GM12878 (cell line): ENCODE results near the gene PSMD12. TPM values are rescaled to one million over a fixed set of nuclear protein-coding genes. Genes with fewer than 3 reads are reported as not detected.

Experiments used
- ATAC-seq: fragments of 200-7000 bp; cut with Tn5 transposase; 3 replicates; pipeline ENCODE4 v1.9.1; 2020; ENCODE audit warnings: mild to moderate bottlenecking, moderate library complexity
- BruUV-seq: library from RNA; stranded (reverse); fragments of 400-500 nt; replicated peaks from 2 replicates; lab custom pipeline; 2021; lab: Mats Ljungman, UMichigan
- CTCF ChIA-PET: fragments of 300-600 bp; sonication (Branson Sonifier 250); formaldehyde crosslinking; extraction: SDS; loops from one replicate; lab custom pipeline; 2021; ENCODE audit warnings: inconsistent platforms; lab: Yijun Ruan, JAX
- POLR2A ChIA-PET: fragments of 350-600 bp; formaldehyde crosslinking; extraction: SDS; loops from one replicate; lab custom pipeline; 2021; ENCODE audit warnings: inconsistent platforms; lab: Charles Lee
- RAD21 ChIA-PET: fragments of 300-600 bp; sonication (Branson Sonifier 250); formaldehyde crosslinking; loops from one replicate; lab custom pipeline; 2023; ENCODE audit warnings: antibody characterized with exemption; ENCODE audit not compliant: unreplicated experiment; lab: Charles Lee
- SMC1A ChIA-PET: fragments of 300-600 bp; sonication (Branson Sonifier 250); formaldehyde crosslinking; loops from one replicate; lab custom pipeline; 2023; ENCODE audit not compliant: unreplicated experiment, uncharacterized antibody; lab: Charles Lee
- DNase-seq: peaks from one replicate; pipeline ENCODE4 v3.0.0-alpha.2; 2011; ENCODE audit warnings: low read depth, low spot score
- FAIRE-seq: peaks from 3 replicates; lab custom pipeline; 2011; peaks lifted over from hg19 to GRCh38; lab: Jason Lieb, UNC
- H2AFZ ChIP-seq: 2 replicates; pipeline ENCODE4 v1.6.0; 2011; ENCODE audit warnings: low read depth, low read length, control low read depth; ENCODE audit not compliant: control insufficient read depth
- H3K27ac ChIP-seq: 2 replicates; pipeline ENCODE4 v1.5.1; 2011; ENCODE audit warnings: control low read depth; ENCODE audit not compliant: control insufficient read depth, insufficient read depth
- H3K27me3 ChIP-seq, 2 experiments: replicated peaks in 1 of 2; 2 replicates each; pipeline versions ENCODE4 v1.6.0 to v1.6.1; 2011; ENCODE audit warnings: low read length in 1 of 2; ENCODE audit not compliant: control insufficient read depth in 2 of 2, insufficient read depth in 2 of 2
- H3K36me3 ChIP-seq, 2 experiments: 2 replicates each; pipeline ENCODE4 v1.5.1; 2011; ENCODE audit warnings: low read length in 1 of 2; ENCODE audit not compliant: control insufficient read depth in 2 of 2, insufficient read depth in 2 of 2
- H3K4me1 ChIP-seq: 2 replicates; pipeline ENCODE4 v1.6.1; 2011; ENCODE audit warnings: mild to moderate bottlenecking, low read length, moderate library complexity, mixed read lengths; ENCODE audit not compliant: control insufficient read depth, insufficient read depth
- H3K4me2 ChIP-seq: 2 replicates; pipeline ENCODE4 v1.6.0; 2011; ENCODE audit warnings: control low read depth; ENCODE audit not compliant: control insufficient read depth, insufficient read depth
- H3K4me3 ChIP-seq: fragments of 200-600 bp; sonication (generic); 2 replicates; pipeline ENCODE4 v1.5.1; 2016
- H3K79me2 ChIP-seq: 2 replicates; pipeline ENCODE4 v1.6.0; 2011; ENCODE audit warnings: low read length; ENCODE audit not compliant: control insufficient read depth, insufficient read depth
- H3K9ac ChIP-seq: 2 replicates; pipeline ENCODE4 v1.8.0; 2011; ENCODE audit warnings: low read length, control low read depth, mixed read lengths; ENCODE audit not compliant: control insufficient read depth, insufficient read depth
- H3K9me3 ChIP-seq: replicated peaks from 3 replicates; pipeline ENCODE4 v1.5.1; 2011; ENCODE audit warnings: mild to moderate bottlenecking, low read length; ENCODE audit not compliant: control insufficient read depth, insufficient read depth
- H4K20me1 ChIP-seq: 2 replicates; pipeline ENCODE4 v1.6.0; 2011; ENCODE audit not compliant: control insufficient read depth, insufficient read depth
- GABPA ChIP-seq: IDR thresholded peaks from 2 replicates; pipeline ENCODE4 v1.6.1; 2014; ENCODE audit warnings: antibody characterized with exemption, low read depth, mild to moderate bottlenecking, inconsistent platforms
- GATAD2B ChIP-seq: fragments of 450-650 bp; conservative IDR thresholded peaks from 2 replicates; pipeline ENCODE4 v1.6.1; 2017; ENCODE audit warnings: low read depth, mild to moderate bottlenecking, moderate library complexity
- HDGF ChIP-seq: fragments of 450-650 bp; IDR thresholded peaks from 2 replicates; pipeline ENCODE4 v1.6.1; 2016; ENCODE audit warnings: antibody characterized with exemption
- IKZF1 ChIP-seq: fragments of 450-650 bp; conservative IDR thresholded peaks from 2 replicates; pipeline ENCODE4 v1.6.1; 2017; ENCODE audit warnings: antibody characterized with exemption, mild to moderate bottlenecking
- KLF5 ChIP-seq: fragments of 450-650 bp; IDR thresholded peaks from 2 replicates; pipeline ENCODE4 v1.6.1; 2014; ENCODE audit warnings: mild to moderate bottlenecking; ENCODE audit not compliant: partially characterized antibody
- MYB ChIP-seq: fragments of 150-350 bp; IDR thresholded peaks from 2 replicates; pipeline ENCODE4 v1.6.1; 2014; ENCODE audit warnings: mild to moderate bottlenecking, low read depth, low read length, borderline replicate concordance
- NFIC ChIP-seq: IDR thresholded peaks from 2 replicates; pipeline ENCODE4 v1.6.1; 2012; ENCODE audit warnings: low read depth, mild to moderate bottlenecking, inconsistent platforms, low read length, moderate library complexity
- NFXL1 ChIP-seq: fragments of 450-650 bp; IDR thresholded peaks from 2 replicates; pipeline ENCODE4 v1.6.1; 2017; ENCODE audit warnings: antibody characterized with exemption, mild to moderate bottlenecking, borderline replicate concordance
- SIX5 ChIP-seq: IDR thresholded peaks from 2 replicates; pipeline ENCODE4 v1.6.1; 2011; ENCODE audit warnings: mild to moderate bottlenecking, low read depth, low read length, moderate library complexity; ENCODE audit not compliant: severe bottlenecking
- SMC3 ChIP-seq: IDR thresholded peaks from 2 replicates; pipeline ENCODE4 v1.6.1; 2011; ENCODE audit warnings: low read length, improper control_type of control experiment, borderline replicate concordance
- TCF7 ChIP-seq: IDR thresholded peaks from 2 replicates; pipeline ENCODE4 v1.6.1; 2014; ENCODE audit warnings: antibody characterized with exemption, borderline replicate concordance
- WRNIP1 ChIP-seq: IDR thresholded peaks from 2 replicates; pipeline ENCODE4 v1.6.1; 2011; ENCODE audit warnings: low read depth, low read length, improper control_type of control experiment, borderline replicate concordance
- ZZZ3 ChIP-seq: IDR thresholded peaks from 2 replicates; pipeline ENCODE4 v1.6.1; 2011; ENCODE audit warnings: low read depth; ENCODE audit not compliant: control insufficient read depth, insufficient read length
- WGBS: methylation state at CpG from one replicate; pipeline ENCODE4 v1.1.6; 2016; ENCODE audit warnings: low lambda C conversion rate; ENCODE audit not compliant: insufficient replicate concordance, insufficient coverage; ENCODE audit errors: missing lambda C conversion rate; 5-methylcytosine and 5-hydroxymethylcytosine counted together
- in situ Hi-C: fragments of 300-500 bp; cut with MboI; formaldehyde crosslinking; loops from 9 replicates; pipeline ENCODE4 v1.14.3; 2018; ENCODE audit warnings: mixed read lengths
- intact Hi-C: fragments of 100-400 bp; cut with micrococcal nuclease; formaldehyde crosslinking; loops from one replicate; pipeline ENCODE4 v1.14.2; 2022; ENCODE audit not compliant: unreplicated experiment
- polyA plus RNA-seq, 11 experiments: library from polyadenylated mRNA; depleted of rRNA in 4 of 11; unstranded in 6 of 11; stranded (reverse) in 5 of 11; fragments of >200 nt; fragmentation: Nextera tagmentation in 4 of 11; fragmentation: Illumina TruSeq in 1 of 11; extraction: Ambion mirVana in 4 of 11; extraction: Trizol in 1 of 11; gene quantifications; 1 replicate in 1 of 11; 2 replicates in 10 of 11; pipeline versions ENCODE4 v1.2.1 to v1.2.3, GENCODE V29; 2011 to 2016; ENCODE audit warnings: inconsistent platforms in 2 of 11, missing spikeins in 2 of 11, low read depth in 1 of 11
- total RNA-seq, 4 experiments: library from RNA; depleted of rRNA in 3 of 4; stranded (reverse); fragments of >200 nt in 3 of 4; fragmentation: Illumina TruSeq in 1 of 4; extraction: Trizol in 1 of 4; gene quantifications; 2 replicates each; pipeline versions ENCODE4 v1.2.1 to v1.2.3, GENCODE V29; 2013 to 2021
- TF ChIP-seq, protein P1 (sequence below): fragments of 450-650 bp; IDR thresholded peaks from 2 replicates; pipeline ENCODE4 v1.6.1; 2016; ENCODE audit warnings: mild to moderate bottlenecking
- TF ChIP-seq, protein P2 (sequence below): fragments of 450-650 bp; IDR thresholded peaks from 2 replicates; pipeline ENCODE4 v1.6.1; 2016; ENCODE audit warnings: mild to moderate bottlenecking, moderate library complexity, borderline replicate concordance
- TF ChIP-seq, protein P3 (sequence below): IDR thresholded peaks from 2 replicates; pipeline ENCODE4 v1.6.1; 2012; ENCODE audit warnings: mild to moderate bottlenecking, low read depth, low read length

Gene PSMD12
- total and polyA plus RNA-seq, 10 of the 15 experiments (the other 5 are each of a cell fraction or from before 2014, with no cell fraction given) = 19.8 to 149 (median 47.5) TPM

DNA sequence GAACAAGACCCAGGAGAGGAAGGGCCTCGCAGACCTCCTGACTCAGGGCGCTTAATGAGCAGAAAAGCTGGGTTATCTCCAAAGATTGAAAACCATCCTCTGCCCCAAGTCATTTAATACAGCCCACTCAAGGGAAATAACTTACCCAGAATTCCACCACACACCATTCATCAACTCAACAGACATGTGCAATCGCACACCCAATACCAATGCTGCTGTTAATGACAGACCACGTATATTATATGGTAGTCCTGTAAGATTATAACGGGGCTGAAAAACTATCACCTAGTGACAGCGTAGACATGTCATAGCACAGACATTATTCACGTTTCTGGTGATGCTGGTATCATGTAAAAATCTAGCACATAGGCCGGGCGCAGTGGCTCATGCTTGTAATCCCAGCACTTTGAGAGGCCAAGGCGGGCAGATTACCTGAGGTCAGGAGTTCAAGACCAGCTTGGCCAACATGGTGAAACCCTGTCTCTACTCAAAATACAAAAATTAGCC is 68.9 kb downstream of the PSMD12 start:
- no peak overlapping the region for H3K27ac ChIP-seq
- H2AFZ ChIP-seq = no peak overlapping the region
- CTCF ChIA-PET = interaction anchor here (1.0 kb wide), 1 partner anchor 9 kb away, joined by 3 read pairs; no protein-coding TSS in a partner anchor
- no peak for ATAC-seq
- H3K9ac ChIP-seq = no peak overlapping the region
- RAD21 ChIA-PET = no interaction called here
- no peaks in the 10 kb centered on the region for H4K20me1 ChIP-seq
- no peaks in the 10 kb centered on the region for H3K27me3 ChIP-seq
- no peak overlapping the region for H3K4me2 ChIP-seq
- BruUV-seq = no TSS peak
- no peaks in the 10 kb centered on the region for H3K4me1 ChIP-seq
- no peak for DNase-seq
- SMC1A ChIA-PET = no interaction called here
- no peak for FAIRE-seq
- H3K9me3 ChIP-seq = no peaks in the 10 kb centered on the region
- POLR2A ChIA-PET = interaction anchor here (0.6 kb wide), 1 partner anchor 57 kb away, joined by 6 read pairs; no protein-coding TSS in a partner anchor
- H3K79me2 ChIP-seq = no peaks in the 10 kb centered on the region
- H3K4me3 ChIP-seq = no peak overlapping the region
- 70% methylated on average over 10 of the region's 10 CpGs for WGBS
- intact Hi-C loops = no loop called here
- in situ Hi-C loops = loop anchor here (10.0 kb wide), 1 partner anchor 573 kb away; no protein-coding TSS in a partner anchor
- H3K36me3 ChIP-seq = no peaks in the 10 kb centered on the region
- TF ChIP-seq KLF5 = no peak
- no peak for TF ChIP-seq NFXL1
- no peak for TF ChIP-seq WRNIP1
- no peak for TF ChIP-seq GABPA
- no peak for TF ChIP-seq SIX5
- no peak for TF ChIP-seq HDGF
- TF ChIP-seq IKZF1 = no peak
- TF ChIP-seq, protein P1, sequence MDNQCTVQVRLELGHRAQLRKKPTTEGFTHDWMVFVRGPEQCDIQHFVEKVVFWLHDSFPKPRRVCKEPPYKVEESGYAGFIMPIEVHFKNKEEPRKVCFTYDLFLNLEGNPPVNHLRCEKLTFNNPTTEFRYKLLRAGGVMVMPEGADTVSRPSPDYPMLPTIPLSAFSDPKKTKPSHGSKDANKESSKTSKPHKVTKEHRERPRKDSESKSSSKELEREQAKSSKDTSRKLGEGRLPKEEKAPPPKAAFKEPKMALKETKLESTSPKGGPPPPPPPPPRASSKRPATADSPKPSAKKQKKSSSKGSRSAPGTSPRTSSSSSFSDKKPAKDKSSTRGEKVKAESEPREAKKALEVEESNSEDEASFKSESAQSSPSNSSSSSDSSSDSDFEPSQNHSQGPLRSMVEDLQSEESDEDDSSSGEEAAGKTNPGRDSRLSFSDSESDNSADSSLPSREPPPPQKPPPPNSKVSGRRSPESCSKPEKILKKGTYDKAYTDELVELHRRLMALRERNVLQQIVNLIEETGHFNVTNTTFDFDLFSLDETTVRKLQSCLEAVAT = no peak
- TF ChIP-seq, protein P2, sequence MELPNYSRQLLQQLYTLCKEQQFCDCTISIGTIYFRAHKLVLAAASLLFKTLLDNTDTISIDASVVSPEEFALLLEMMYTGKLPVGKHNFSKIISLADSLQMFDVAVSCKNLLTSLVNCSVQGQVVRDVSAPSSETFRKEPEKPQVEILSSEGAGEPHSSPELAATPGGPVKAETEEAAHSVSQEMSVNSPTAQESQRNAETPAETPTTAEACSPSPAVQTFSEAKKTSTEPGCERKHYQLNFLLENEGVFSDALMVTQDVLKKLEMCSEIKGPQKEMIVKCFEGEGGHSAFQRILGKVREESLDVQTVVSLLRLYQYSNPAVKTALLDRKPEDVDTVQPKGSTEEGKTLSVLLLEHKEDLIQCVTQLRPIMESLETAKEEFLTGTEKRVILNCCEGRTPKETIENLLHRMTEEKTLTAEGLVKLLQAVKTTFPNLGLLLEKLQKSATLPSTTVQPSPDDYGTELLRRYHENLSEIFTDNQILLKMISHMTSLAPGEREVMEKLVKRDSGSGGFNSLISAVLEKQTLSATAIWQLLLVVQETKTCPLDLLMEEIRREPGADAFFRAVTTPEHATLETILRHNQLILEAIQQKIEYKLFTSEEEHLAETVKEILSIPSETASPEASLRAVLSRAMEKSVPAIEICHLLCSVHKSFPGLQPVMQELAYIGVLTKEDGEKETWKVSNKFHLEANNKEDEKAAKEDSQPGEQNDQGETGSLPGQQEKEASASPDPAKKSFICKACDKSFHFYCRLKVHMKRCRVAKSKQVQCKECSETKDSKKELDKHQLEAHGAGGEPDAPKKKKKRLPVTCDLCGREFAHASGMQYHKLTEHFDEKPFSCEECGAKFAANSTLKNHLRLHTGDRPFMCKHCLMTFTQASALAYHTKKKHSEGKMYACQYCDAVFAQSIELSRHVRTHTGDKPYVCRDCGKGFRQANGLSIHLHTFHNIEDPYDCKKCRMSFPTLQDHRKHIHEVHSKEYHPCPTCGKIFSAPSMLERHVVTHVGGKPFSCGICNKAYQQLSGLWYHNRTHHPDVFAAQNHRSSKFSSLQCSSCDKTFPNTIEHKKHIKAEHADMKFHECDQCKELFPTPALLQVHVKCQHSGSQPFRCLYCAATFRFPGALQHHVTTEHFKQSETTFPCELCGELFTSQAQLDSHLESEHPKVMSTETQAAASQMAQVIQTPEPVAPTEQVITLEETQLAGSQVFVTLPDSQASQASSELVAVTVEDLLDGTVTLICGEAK = no peak
- no peak for TF ChIP-seq NFIC
- TF ChIP-seq, protein P3, sequence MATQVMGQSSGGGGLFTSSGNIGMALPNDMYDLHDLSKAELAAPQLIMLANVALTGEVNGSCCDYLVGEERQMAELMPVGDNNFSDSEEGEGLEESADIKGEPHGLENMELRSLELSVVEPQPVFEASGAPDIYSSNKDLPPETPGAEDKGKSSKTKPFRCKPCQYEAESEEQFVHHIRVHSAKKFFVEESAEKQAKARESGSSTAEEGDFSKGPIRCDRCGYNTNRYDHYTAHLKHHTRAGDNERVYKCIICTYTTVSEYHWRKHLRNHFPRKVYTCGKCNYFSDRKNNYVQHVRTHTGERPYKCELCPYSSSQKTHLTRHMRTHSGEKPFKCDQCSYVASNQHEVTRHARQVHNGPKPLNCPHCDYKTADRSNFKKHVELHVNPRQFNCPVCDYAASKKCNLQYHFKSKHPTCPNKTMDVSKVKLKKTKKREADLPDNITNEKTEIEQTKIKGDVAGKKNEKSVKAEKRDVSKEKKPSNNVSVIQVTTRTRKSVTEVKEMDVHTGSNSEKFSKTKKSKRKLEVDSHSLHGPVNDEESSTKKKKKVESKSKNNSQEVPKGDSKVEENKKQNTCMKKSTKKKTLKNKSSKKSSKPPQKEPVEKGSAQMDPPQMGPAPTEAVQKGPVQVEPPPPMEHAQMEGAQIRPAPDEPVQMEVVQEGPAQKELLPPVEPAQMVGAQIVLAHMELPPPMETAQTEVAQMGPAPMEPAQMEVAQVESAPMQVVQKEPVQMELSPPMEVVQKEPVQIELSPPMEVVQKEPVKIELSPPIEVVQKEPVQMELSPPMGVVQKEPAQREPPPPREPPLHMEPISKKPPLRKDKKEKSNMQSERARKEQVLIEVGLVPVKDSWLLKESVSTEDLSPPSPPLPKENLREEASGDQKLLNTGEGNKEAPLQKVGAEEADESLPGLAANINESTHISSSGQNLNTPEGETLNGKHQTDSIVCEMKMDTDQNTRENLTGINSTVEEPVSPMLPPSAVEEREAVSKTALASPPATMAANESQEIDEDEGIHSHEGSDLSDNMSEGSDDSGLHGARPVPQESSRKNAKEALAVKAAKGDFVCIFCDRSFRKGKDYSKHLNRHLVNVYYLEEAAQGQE = no peak
- no peak for TF ChIP-seq ZZZ3
- no peak for TF ChIP-seq TCF7
- no peak for TF ChIP-seq GATAD2B
- no peak for TF ChIP-seq MYB
- TF ChIP-seq SMC3 = no peak
